Transverse colon (tissue), 4 donors: Measurements from ENCODE around the gene TAS1R2.
A peak's percentile ranks its signal among the peaks of the same experiment; 100 is the strongest.

Experiments
- CTCF ChIP-seq, 5 experiments: fragments of 200-600 bp in 3 of 5; fragments of 450-650 bp in 2 of 5; sonication (generic) in 3 of 5; IDR thresholded peaks; 1 replicate in 2 of 5; 2 replicates in 3 of 5; pipeline ENCODE4 v1.5.1; 2016 to 2017; ENCODE audit warnings: antibody characterized with exemption in 5 of 5, inconsistent platforms in 3 of 5, mild to moderate bottlenecking in 2 of 5, moderate library complexity in 1 of 5
- POLR2AphosphoS5 ChIP-seq, 3 donors: sonication (generic); formaldehyde crosslinking; IDR thresholded peaks; one replicate each; pipeline ENCODE4 v1.6.1; 2016; ENCODE audit warnings: antibody characterized with exemption in 3 of 3

- TF ChIP-seq CTCF (IDR thresholded peaks at IDR 0.05) (peak; percentile 79 to 94 (median 86)), POLR2AphosphoS5 (IDR thresholded peaks at IDR 0.05) (no peak)
Measured at GRCh38 chr1:18820791-18821641, 38.4 kb downstream of the TAS1R2 start.
